HepG2 (cell line): ENCODE results near the gene HTR1A.

Experiments
- CTCF ChIP-seq: sonication (generic); formaldehyde crosslinking; IDR thresholded peaks from 2 replicates; pipeline ENCODE4 v1.5.0; 2020; ENCODE audit warnings: mild to moderate bottlenecking, missing genetic modification reagents, moderate library complexity
- ELF1 ChIP-seq: sonication (generic); formaldehyde crosslinking; IDR thresholded peaks from 2 replicates; pipeline ENCODE4 v1.4.0; 2020; ENCODE audit warnings: missing genetic modification reagents
- PLSCR1 ChIP-seq: sonication (generic); formaldehyde crosslinking; IDR thresholded peaks from 2 replicates; pipeline ENCODE4 v1.5.0; 2020; ENCODE audit warnings: missing genetic modification reagents, mild to moderate bottlenecking, borderline replicate concordance
- POLR2A ChIP-seq, 2 experiments: IDR thresholded peaks; 2 replicates each; pipeline ENCODE4 v1.6.1; 2011; ENCODE audit warnings: low read depth in 2 of 2, low read length in 2 of 2, mild to moderate bottlenecking in 1 of 2, moderate library complexity in 1 of 2; ENCODE audit not compliant: insufficient read depth in 1 of 2
- ZNF224 ChIP-seq: sonication (generic); formaldehyde crosslinking; IDR thresholded peaks from 2 replicates; pipeline ENCODE4 v1.5.0; 2020; ENCODE audit warnings: mild to moderate bottlenecking, missing genetic modification reagents
- ZNF232 ChIP-seq: sonication (generic); formaldehyde crosslinking; IDR thresholded peaks from 2 replicates; pipeline ENCODE4 v1.4.0; 2020; ENCODE audit warnings: missing genetic modification reagents, borderline replicate concordance

- no peak for TF ChIP-seq ELF1 (CRISPR knock-in tag)
- TF ChIP-seq ZNF224 (CRISPR knock-in tag): no peak
- no peak for TF ChIP-seq ZNF232 (CRISPR knock-in tag)
- TF ChIP-seq POLR2A (IDR thresholded peaks at IDR 0.05; ENCODE audit: insufficient read depth in 1 of 2, low read depth in 2 of 2, low read length in 2 of 2): no peak
- TF ChIP-seq CTCF (CRISPR knock-in tag): no peak
- TF ChIP-seq PLSCR1 (CRISPR knock-in tag): no peak
These were observed 50.4 kb downstream of the HTR1A start for GRCh38 chr5:63911871-63912270.
